ENCODE results near the gene AP1G1. TPM values are rescaled to one million over a fixed set of nuclear protein-coding genes. Genes with fewer than 3 reads are reported as not detected.

Gene AP1G1
- total RNA-seq, 1 donor from 2014 or later = 74.9 TPM

- no peak for ATAC-seq
Measured at GRCh38 chr16:71754108-71754507, 54.5 kb downstream of the AP1G1 start.

DNA sequence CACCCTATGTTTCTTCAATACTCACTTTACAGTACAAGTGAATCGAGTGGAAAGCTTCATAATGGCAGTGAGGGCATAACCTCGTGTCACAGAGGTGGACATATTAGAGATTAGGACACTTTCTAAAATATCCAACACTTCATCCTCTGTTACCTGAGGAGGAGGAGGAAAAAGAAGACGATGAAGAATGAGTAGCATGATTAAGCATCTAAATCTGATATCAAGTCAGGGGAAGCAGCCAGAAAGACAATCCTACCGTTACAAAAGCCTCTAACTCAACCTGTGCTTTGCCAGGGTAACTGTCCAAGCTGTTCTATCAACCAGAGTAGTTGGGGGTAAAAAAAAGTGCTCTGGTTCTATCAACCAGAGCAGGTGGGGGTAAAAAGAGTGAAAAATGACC, 60.4 kb downstream of the AP1G1 start:
- ATAC-seq = no peak

- no peak for ATAC-seq
Measured at GRCh38 chr16:71746442-71747046, 62.1 kb downstream of the AP1G1 start.

DNA sequence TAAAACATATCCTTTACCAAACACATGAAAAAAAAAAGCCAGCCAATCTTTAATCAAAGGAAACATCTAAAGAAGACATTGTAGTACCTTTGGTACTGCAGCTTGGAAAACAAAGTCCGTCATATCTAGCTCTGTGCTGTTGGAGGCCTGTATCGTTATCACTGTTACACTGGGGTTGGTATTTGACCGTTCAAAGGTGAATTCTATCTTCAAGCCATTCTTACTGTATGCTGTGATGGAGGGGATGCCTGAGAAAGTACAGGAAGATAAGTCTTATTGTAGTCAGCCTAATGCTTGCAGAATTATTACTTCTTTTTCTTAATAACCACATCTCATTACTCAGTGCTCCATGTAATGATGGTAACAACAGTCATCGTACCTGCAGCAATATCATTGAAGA, 69.8 kb downstream of the AP1G1 start:
- ATAC-seq = no peak

DNA sequence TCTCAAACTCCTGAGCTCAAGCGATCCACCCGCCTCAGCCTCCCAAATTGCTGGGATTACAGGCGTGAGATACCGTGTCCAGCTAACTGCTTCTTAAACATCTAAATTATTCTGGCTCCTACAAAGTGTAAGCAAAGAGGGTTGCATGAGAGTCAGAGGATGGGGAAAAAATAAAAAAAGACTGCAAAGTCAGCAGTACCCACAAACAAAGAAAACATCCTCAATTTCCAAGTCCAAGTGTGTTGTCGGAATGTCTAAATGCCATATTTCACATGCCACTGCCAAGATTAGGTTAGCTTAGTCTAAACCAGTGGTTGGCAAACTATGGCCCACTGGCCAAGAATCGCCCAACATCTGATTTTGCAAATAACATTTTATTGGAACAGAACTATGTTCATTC, 71.1 kb downstream of the AP1G1 start:
- no peak for ATAC-seq

GRCh38 chr16:71734511-71734910, 74.1 kb downstream of the AP1G1 start:
- ATAC-seq = no peak

DNA sequence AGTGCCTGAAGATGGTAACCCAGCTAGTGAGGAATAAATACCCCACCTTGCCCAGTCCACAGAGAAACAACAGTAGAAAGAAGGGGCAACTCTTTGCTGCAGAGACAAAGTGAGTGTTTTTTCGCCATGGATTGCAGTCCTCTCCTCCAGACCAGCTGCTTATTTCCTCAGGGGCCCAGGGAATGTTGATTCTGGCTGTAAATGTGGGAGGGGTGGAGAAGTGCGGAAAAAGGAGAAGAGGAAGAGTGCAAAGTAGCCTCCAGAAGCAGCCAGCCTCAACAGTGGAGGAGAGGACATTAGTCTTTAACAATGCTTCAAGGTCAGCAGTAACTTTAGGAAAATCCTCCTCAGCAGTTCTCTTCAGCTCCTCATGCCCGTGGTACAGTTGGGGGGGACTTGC, 76.0 kb downstream of the AP1G1 start:
- no peak for ATAC-seq

DNA sequence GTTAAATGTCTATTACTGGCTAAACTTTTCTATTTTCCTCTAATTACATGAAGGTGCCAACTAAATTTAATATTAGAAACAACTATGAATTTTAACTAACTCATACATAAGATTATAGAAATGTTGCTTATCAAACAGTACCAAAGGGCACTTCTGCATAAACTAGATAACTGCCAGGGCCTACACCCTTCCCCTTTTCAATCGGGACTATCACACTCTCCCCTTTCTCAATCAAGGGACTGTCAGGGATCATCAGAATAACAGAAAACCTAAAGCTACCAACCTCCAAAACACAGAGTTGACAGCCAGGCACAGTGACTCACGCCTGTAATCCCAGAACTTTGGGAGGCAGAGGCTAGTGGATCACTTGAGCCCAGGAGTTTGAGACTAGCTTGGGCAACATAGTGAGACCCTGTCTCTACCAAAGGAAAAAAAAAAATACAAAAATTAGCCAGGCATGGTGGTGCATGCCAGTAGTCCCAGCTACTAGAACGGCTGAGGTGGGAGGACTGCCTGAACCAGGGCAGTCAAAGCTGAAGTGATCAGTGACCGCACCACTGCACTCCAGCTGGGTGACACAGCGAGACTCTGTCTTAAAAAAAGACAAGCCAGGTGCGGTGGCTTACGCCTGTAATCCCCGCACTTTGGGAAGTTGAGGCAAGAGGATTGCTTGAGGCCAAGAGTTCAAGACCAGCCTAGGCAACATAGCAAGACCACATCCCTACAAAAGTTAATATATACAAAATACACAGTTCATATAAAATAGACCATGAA, 80.9 kb downstream of the AP1G1 start:
- no peak for ATAC-seq

DNA sequence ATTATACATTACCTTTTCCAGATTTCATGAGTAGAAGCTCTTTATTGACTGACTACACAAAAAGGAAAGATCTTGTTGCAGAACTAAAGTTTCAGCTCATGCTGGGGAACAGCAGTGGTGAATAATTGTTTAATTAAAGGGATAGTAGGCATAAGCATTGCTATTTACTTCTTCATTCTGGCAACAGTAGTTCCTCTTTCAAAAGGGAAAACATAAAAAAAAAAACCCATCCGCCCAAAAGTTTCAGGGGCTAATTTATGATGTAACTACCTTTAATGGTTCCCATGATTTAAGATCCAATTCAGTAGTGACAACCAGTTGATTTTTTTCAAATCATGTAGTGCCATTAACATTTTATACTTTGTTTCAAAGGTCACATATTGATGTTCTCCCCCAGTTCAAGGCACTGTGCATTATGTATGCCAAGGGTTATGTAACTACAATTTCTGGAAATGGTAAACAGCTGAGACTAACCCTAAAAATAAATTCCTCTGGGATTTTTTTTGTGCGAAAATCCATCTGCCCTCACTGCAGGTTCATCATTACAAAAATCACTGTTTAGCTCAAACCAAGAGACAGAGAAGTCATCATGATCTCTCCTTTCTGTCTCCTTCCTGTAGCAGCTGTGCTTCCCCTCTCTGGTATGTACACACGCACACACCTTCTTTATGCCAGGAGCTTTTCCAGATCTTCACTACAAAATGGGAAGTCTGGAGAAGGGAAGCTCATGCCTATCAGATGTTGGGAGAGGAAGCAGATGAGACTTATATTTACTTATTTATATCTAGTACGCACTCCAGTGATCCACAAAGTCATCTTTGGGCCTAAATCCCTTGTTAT, 81.9 kb downstream of the AP1G1 start:
- no peak for ATAC-seq

GRCh38 chr16:71724320-71724751, 84.3 kb downstream of the AP1G1 start, which contains the start of gene PHLPP2:
Gene PHLPP2, minus strand, starts transcription at chr16:71724701. Its CDS starts 9,906 bp downstream, at chr16:71714795.
- no peak for ATAC-seq

DNA sequence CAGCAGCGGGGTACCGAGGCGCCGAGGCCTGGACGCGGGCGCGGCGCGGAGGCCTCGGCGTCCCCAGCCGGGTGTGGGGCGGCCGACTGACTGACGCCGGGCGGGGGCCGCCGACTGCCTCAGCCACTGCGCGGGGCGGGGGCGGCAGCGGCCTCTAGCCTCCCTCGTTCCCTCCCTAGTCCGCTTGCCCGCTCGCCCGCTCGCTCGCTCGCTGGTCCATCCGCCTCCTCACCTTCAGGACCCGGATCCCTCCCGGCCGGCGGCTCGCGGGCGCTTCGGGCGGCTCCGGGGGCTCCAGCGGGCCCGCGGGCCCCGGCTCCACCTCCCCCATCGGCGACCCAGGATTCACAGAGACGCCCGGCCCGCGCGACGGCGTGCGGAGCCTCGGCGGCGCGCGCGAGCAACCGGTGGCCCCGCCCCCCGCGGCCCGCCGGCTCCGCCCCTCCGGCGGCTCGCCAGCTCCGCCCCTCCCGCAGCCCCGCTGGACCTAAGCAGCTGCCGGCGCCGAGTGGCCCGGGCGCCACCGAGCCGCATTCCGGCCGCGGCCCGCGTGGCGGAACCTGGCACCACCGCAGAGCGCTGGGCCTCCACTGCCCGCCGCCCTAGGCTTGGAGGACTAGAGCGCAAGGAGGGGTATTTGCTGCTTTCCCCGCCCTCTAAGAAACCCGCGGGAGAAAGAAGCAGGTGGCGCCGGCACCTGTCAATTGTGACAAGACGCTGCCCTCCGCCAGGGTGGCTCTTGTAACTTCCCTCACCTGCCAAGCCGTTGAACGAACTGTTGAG, 84.9 kb downstream of the AP1G1 start:
- ATAC-seq = peak; percentile 86

DNA sequence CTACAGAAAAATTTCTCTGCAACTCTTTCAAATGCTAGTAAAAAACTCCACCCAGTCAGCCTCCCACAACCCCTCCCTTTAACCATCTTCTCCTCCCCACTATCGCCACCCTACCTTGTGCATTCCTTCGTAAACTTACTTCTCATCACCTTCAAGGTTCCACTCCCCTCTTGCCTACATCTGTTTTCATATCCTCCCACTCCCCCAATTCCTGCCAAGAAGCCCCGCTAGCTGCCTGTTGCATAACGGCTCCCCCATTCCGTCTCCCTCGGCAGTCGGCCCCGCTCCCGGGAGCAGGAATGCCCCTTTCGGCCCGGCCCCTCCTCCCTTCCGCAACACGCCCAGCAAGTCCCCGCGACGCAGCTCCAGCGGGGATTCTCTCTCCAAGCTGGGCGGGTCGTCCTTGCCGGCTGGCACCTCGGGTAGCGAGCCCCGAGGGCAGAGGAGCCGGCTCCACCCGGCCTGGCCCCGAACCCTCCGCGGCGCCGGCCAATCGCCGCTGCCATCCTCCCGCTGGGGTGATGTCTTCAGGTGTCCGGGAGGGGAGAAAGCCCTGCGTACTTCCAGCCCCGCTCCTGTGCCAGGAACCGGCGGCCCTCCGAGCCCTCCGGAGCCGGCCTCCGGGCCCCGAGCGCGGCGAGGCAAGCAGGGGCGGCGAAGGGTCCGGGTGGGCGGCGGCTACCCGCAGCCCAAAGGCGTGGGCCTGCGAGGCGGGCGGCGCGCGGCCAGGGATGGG, 85.7 kb downstream of the AP1G1 start:
- ATAC-seq = peak; percentile 52

- no peak for ATAC-seq
Measured at GRCh38 chr16:71721066-71721740, 87.4 kb downstream of the AP1G1 start.

DNA sequence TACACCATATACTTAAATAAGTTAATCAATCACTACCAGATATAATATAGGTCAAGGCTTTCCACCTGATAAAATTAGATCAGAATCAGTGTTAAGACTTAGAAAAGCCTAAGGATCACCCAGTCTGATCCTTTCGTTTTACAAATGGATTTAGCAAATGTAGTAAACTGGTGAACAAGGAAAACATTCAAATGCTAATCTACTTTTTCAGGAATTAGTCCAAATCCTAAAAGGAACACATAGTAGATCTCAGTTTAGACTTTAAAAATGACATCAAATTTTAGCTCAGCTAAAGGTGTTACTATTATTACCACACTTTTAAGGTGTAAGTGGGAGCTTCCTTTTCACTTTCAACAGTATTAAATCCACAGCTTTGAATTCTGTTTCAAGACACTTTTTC, 96.1 kb downstream of the AP1G1 start:
- ATAC-seq = no peak

- ATAC-seq = no peak
Measured at GRCh38 chr16:71711789-71712188, 96.8 kb downstream of the AP1G1 start.

DNA sequence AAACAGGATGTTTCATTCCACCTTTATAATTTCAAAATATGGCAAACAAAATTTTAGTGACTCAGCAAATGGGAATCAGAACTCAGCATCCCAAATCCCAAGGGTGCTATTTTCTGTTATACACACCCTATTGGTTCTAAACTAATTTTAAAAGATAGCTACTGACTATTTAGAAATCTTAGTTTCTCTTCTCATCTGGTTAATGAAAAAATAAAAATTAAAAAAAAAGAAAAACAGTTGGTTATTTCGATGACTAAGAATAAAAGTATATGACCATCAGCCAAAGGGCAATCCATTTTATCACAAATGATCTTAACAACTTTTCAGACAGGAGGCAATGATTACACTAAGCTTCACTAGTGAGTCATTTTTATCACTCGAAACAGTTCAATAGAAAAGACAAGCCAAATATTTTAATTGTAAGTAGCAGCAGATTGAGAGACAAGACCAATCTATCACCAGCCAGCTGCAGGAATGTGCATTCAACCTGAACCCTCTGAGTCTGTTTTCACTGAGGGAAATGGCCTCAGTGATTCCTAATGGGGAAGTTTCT, 99.3 kb downstream of the AP1G1 start:
- no peak for ATAC-seq

GRCh38 chr16:71708696-71709095, 99.9 kb downstream of the AP1G1 start:
- no peak for ATAC-seq

GRCh38 chr16:71707199-71707598, 101.4 kb downstream of the AP1G1 start:
- no peak for ATAC-seq

GRCh38 chr16:71706046-71706445, 102.6 kb downstream of the AP1G1 start:
- no peak for ATAC-seq

DNA sequence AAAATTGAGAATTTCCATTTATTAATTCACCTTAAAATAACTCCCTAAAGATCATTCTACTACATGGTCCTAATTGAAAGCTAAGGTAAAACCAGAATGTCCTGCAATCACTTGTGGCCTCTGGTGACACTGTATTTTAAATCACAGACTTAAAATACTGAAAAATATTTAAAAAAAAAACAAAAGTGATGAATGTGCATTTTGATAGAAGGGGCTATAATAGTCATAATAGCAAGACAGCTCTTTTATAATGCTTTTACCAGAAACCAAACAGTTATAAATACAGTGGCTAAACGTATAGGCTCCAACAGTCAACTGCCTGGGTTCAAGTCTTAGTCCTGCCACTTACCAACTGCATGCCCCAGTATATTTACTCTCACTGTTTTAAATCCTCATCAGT, 105.3 kb downstream of the AP1G1 start:
- no peak for ATAC-seq

DNA sequence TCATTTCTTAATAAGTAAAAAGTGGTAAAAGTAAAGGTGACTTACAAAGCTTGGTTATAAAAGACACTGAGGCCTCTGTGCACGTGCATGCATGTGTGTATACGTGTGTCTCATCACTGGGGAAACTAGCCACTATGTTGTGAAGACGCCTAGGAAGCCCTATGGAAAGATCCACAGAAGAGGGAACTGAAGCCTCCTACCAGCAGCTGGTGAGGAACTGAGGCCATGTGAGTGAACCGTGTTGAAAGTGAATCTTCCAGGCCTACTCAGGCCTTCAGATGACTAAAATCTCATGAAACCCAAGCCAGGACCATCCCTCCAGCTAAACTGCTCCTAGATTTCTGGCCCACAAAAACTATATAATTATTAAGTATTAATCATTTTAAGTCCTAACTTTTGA, 107.8 kb downstream of the AP1G1 start:
- ATAC-seq = no peak

Measured in esophagus mucosa (tissue), 1 donor.